A549 (cell line): Measurements from ENCODE around the gene PDLIM3. TPM values are rescaled to one million over a fixed set of nuclear protein-coding genes. Genes with fewer than 3 reads are reported as not detected.

ENCODE experiments used
- ATAC-seq, 2 experiments: fragments of 200-7000 bp in 1 of 2; fragments of >200 bp in 1 of 2; cut with Nextera tagmentation in 1 of 2; cut with Tn5 transposase in 1 of 2; 3 replicates each; pipeline versions ENCODE4 v1.8.0 to v1.9.1; 2018 to 2020; ENCODE audit warnings: mild to moderate bottlenecking in 1 of 2, moderate library complexity in 1 of 2
- CTCF ChIA-PET: fragments of 300-600 bp; sonication (Branson Sonifier 250); formaldehyde crosslinking; extraction: SDS; loops from one replicate; lab custom pipeline; 2021; ENCODE audit warnings: antibody characterized with exemption, inconsistent platforms; lab: Yijun Ruan, JAX
- POLR2A ChIA-PET: fragments of 350-600 bp; formaldehyde crosslinking; extraction: SDS; loops from one replicate; lab custom pipeline; 2021; ENCODE audit warnings: antibody characterized with exemption, inconsistent platforms; lab: Yijun Ruan, JAX
- DNase-seq, 2 experiments: peaks; one replicate each; pipeline versions ENCODE4 v3.0.0 to v3.0.0-alpha.2; 2011 to 2016; ENCODE audit warnings: low read depth in 1 of 2, low spot score in 1 of 2
- FAIRE-seq: peaks from 2 replicates; lab custom pipeline; 2011; peaks lifted over from hg19 to GRCh38; lab: Jason Lieb, UNC
- H3K27ac ChIP-seq, 2 experiments: fragments of >200 bp; sonication (Bioruptor Twin); formaldehyde crosslinking; 3 replicates each; pipeline ENCODE4 v1.5.1; 2016 to 2017
- H3K4me1 ChIP-seq: fragments of >200 bp; sonication (Bioruptor Twin); formaldehyde crosslinking; 3 replicates; pipeline ENCODE4 v1.6.1; 2016
- H3K4me2 ChIP-seq: fragments of >200 bp; sonication (Bioruptor Twin); formaldehyde crosslinking; 3 replicates; pipeline ENCODE4 v1.6.1; 2016
- H3K4me3 ChIP-seq: fragments of >200 bp; sonication (Bioruptor Twin); formaldehyde crosslinking; 3 replicates; pipeline ENCODE4 v1.5.1; 2016
- H3K9me3 ChIP-seq: fragments of >200 bp; sonication (Bioruptor Twin); formaldehyde crosslinking; 3 replicates; pipeline ENCODE4 v1.6.1; 2016
- BCL3 ChIP-seq: fragments of >200 bp; sonication (Bioruptor Twin); formaldehyde crosslinking; IDR thresholded peaks from 3 replicates; pipeline ENCODE4 v1.6.1; 2016
- CTCF ChIP-seq: fragments of >200 bp; sonication (Bioruptor Twin); formaldehyde crosslinking; IDR thresholded peaks from 3 replicates; pipeline ENCODE4 v1.5.1; 2016
- E2F6 ChIP-seq: IDR thresholded peaks from 2 replicates; pipeline ENCODE4 v1.6.1; 2012; ENCODE audit warnings: low read depth, borderline replicate concordance
- EHF ChIP-seq: fragments of 250-450 bp; sonication (Bioruptor Pico); IDR thresholded peaks from 2 replicates; pipeline ENCODE4 v1.5.0; 2020; ENCODE audit warnings: mild to moderate bottlenecking
- FOSB ChIP-seq: fragments of 250-450 bp; sonication (Bioruptor Pico); IDR thresholded peaks from 2 replicates; pipeline ENCODE4 v1.5.0; 2020; ENCODE audit warnings: mild to moderate bottlenecking, moderate library complexity
- HEYL ChIP-seq: fragments of 250-450 bp; sonication (Bioruptor Pico); IDR thresholded peaks from 2 replicates; pipeline ENCODE4 v1.8.0; 2021; ENCODE audit warnings: mild to moderate bottlenecking, moderate library complexity
- HOXA7 ChIP-seq: fragments of 250-450 bp; sonication (Bioruptor Pico); IDR thresholded peaks from 2 replicates; pipeline ENCODE4 v1.5.0; 2020; ENCODE audit warnings: mild to moderate bottlenecking, moderate library complexity
- HOXB13 ChIP-seq: fragments of 250-450 bp; sonication (Bioruptor Pico); IDR thresholded peaks from 2 replicates; pipeline ENCODE4 v1.5.0; 2020; ENCODE audit warnings: low read depth, mild to moderate bottlenecking, moderate library complexity
- KDM1A ChIP-seq: fragments of 200-600 bp; sonication (generic); IDR thresholded peaks from 2 replicates; pipeline ENCODE4 v1.6.1; 2016; ENCODE audit warnings: low read depth, mild to moderate bottlenecking
- PHF8 ChIP-seq: fragments of 200-600 bp; sonication (generic); IDR thresholded peaks from 2 replicates; pipeline ENCODE4 v1.6.1; 2016; ENCODE audit warnings: low read depth, mild to moderate bottlenecking, antibody characterized with exemption, moderate library complexity, borderline replicate concordance
- POLR2A ChIP-seq: IDR thresholded peaks from 2 replicates; pipeline ENCODE4 v1.6.1; 2012; ENCODE audit warnings: mild to moderate bottlenecking, low read length
- RAD21 ChIP-seq, 2 experiments: fragments of >200 bp in 1 of 2; sonication (Bioruptor Twin) in 1 of 2; formaldehyde crosslinking in 1 of 2; IDR thresholded peaks in 1 of 2; conservative IDR thresholded peaks in 1 of 2; 2 replicates in 1 of 2; 3 replicates in 1 of 2; pipeline ENCODE4 v1.6.1; 2012 to 2018; ENCODE audit warnings: inconsistent platforms in 1 of 2
- ZC3H11A ChIP-seq: fragments of 450-650 bp; IDR thresholded peaks from 2 replicates; pipeline ENCODE4 v1.6.1; 2014; ENCODE audit warnings: antibody characterized with exemption, mild to moderate bottlenecking
- ZFP36 ChIP-seq: fragments of 450-650 bp; IDR thresholded peaks from 2 replicates; pipeline ENCODE4 v1.6.1; 2014; ENCODE audit warnings: borderline replicate concordance; ENCODE audit not compliant: partially characterized antibody
- ZNF302 ChIP-seq: fragments of 250-450 bp; sonication (Bioruptor Pico); IDR thresholded peaks from 2 replicates; pipeline ENCODE4 v1.9.0; 2021; ENCODE audit warnings: inconsistent platforms, mild to moderate bottlenecking, moderate library complexity
- WGBS: methylation state at CpG from one replicate; pipeline ENCODE4 v1.1.6; 2017; ENCODE audit errors: missing lambda C conversion rate; 5-methylcytosine and 5-hydroxymethylcytosine counted together
- polyA plus RNA-seq, 4 experiments: library from polyadenylated mRNA; depleted of rRNA in 3 of 4; stranded (reverse); fragments of >200 nt; fragmentation: RNase III in 1 of 4; extraction: RNeasy Plus Mini Kit Qiagen cat#74134 plus additional on column Dnase treatment in 1 of 4; gene quantifications; 2 replicates in 3 of 4; 3 replicates in 1 of 4; pipeline ENCODE4 v1.2.3, GENCODE V29; 2011 to 2017
- TF ChIP-seq, protein P1 (sequence below): fragments of 150-350 bp; IDR thresholded peaks from 2 replicates; pipeline ENCODE4 v1.6.1; 2014; ENCODE audit warnings: low read depth, mild to moderate bottlenecking, low read length
- TF ChIP-seq, protein P2 (sequence below): fragments of >200 bp; sonication (Bioruptor Twin); formaldehyde crosslinking; IDR thresholded peaks from 2 replicates; pipeline ENCODE4 v1.6.1; 2016
- TF ChIP-seq, protein P3 (sequence below): fragments of 250-450 bp; sonication (Bioruptor Pico); IDR thresholded peaks from 2 replicates; pipeline ENCODE4 v1.5.0; 2021; ENCODE audit warnings: mild to moderate bottlenecking, moderate library complexity, borderline replicate concordance

PDLIM3 gene
- polyA plus RNA-seq, 2 of the 4 experiments (the other 2 are of a cell fraction), result 0.18 to 0.37 TPM

- Histone ChIP-seq H3K4me1 (no peaks in the 10 kb centered on the region), H3K4me2 (no peak overlapping the region), H3K27ac (no peak overlapping the region), H3K9me3 (no peaks in the 10 kb centered on the region), H3K4me3 (no peak overlapping the region)
- POLR2A ChIA-PET, result no interaction called here
- 92% methylated on average over 1 of the region's 1 CpG for WGBS
- DNase-seq (peak in 1 of 2 experiments; percentile 34), ATAC-seq (no peak), FAIRE-seq (no peak)
- CTCF ChIA-PET, result no interaction called here
- no peak for TF ChIP-seq HOXB13 (CRISPR knock-in tag)
- TF ChIP-seq PHF8, result no peak
- no peak for TF ChIP-seq E2F6
- TF ChIP-seq, protein P1, sequence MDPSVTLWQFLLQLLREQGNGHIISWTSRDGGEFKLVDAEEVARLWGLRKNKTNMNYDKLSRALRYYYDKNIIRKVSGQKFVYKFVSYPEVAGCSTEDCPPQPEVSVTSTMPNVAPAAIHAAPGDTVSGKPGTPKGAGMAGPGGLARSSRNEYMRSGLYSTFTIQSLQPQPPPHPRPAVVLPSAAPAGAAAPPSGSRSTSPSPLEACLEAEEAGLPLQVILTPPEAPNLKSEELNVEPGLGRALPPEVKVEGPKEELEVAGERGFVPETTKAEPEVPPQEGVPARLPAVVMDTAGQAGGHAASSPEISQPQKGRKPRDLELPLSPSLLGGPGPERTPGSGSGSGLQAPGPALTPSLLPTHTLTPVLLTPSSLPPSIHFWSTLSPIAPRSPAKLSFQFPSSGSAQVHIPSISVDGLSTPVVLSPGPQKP, result no peak
- TF ChIP-seq ZFP36, result no peak
These were observed 31.7 kb upstream of the PDLIM3 start for GRCh38 chr4:185566972-185567371.

DNA sequence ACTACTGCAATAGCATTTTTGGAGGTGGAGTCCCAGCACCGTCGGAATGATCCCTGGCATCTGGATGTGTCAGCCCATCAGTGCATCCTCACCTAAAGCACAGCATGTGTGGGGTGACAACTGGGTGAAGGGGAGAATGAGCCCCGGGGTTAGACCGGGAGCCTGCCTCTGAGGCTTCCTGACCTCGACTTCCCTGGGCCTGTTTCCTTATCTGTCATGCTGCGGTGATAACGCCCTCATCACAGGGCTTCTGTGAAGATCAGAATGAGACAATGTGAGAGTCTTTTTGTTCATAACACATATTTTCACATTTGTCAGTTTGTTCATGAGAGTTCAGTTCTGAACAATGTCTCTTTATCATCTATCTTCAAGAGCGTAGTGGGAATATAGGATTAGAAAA is 31.1 kb upstream of the PDLIM3 start:
- no peak overlapping the region for H3K4me2 ChIP-seq
- no peak overlapping the region for H3K4me3 ChIP-seq
- no peak for FAIRE-seq
- no peak overlapping the region for H3K27ac ChIP-seq
- no peaks in the 10 kb centered on the region for H3K4me1 ChIP-seq
- ATAC-seq, result no peak
- ChIA-PET POLR2A (no interaction called here), CTCF (no interaction called here)
- TF ChIP-seq ZNF302 (CRISPR knock-in tag) (no peak), E2F6 (no peak), HOXA7 (CRISPR knock-in tag) (no peak), ZC3H11A (no peak), KDM1A (no peak)
- TF ChIP-seq, protein P2, sequence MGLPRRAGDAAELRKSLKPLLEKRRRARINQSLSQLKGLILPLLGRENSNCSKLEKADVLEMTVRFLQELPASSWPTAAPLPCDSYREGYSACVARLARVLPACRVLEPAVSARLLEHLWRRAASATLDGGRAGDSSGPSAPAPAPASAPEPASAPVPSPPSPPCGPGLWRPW, result no peak
- TF ChIP-seq, protein P3, sequence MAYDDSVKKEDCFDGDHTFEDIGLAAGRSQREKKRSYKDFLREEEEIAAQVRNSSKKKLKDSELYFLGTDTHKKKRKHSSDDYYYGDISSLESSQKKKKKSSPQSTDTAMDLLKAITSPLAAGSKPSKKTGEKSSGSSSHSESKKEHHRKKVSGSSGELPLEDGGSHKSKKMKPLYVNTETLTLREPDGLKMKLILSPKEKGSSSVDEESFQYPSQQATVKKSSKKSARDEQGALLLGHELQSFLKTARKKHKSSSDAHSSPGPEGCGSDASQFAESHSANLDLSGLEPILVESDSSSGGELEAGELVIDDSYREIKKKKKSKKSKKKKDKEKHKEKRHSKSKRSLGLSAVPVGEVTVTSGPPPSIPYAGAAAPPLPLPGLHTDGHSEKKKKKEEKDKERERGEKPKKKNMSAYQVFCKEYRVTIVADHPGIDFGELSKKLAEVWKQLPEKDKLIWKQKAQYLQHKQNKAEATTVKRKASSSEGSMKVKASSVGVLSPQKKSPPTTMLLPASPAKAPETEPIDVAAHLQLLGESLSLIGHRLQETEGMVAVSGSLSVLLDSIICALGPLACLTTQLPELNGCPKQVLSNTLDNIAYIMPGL, result no peak
- 79% methylated on average over 8 of the region's 8 CpGs for WGBS
- no peak for DNase-seq
- H3K9me3 ChIP-seq, result no peaks in the 10 kb centered on the region

- CTCF ChIA-PET, result no interaction called here
- WGBS, result 54% methylated on average over 3 of the region's 3 CpGs
- no peak for ATAC-seq
- no peaks in the 10 kb centered on the region for H3K9me3 ChIP-seq
- POLR2A ChIA-PET, result no interaction called here
- no peak overlapping the region for H3K4me2 ChIP-seq
- no peak for DNase-seq
- H3K27ac ChIP-seq, result no peak overlapping the region
- no peak for FAIRE-seq
- TF ChIP-seq POLR2A (no peak), BCL3 (no peak), RAD21 (conservative IDR thresholded peaks at IDR 0.05 in 1 of 2, IDR thresholded peaks at IDR 0.05 in 1 of 2) (no peak), HEYL (no peak), FOSB (no peak), EHF (CRISPR knock-in tag) (no peak), CTCF (no peak)
- TF ChIP-seq, all 56 proteins: peak for 0
- Histone ChIP-seq H3K4me1 (no peaks in the 10 kb centered on the region), H3K4me3 (no peak overlapping the region)
These were observed 30.4 kb upstream of the PDLIM3 start for GRCh38 chr4:185565696-185566095.
